Smooth muscle cell of bladder (primary cell): ENCODE data around the gene C11orf24. TPM values are rescaled to one million over a fixed set of nuclear protein-coding genes. Genes with fewer than 3 reads are reported as not detected.

Experiments used
- total RNA-seq: library from RNA; depleted of rRNA; stranded (reverse); fragments of >200 nt; gene quantifications from 2 replicates; pipeline ENCODE4 v1.2.3, GENCODE V29; 2014

Gene C11orf24
- 19.3 and 24.4 TPM in 2 replicates for total RNA-seq

GRCh38 chr11:68271781-68272608, at the start of gene C11orf24:
Gene C11orf24 (minus strand): TSS chr11:68271973. CDS start chr11:68263767, 8,206 bp downstream.

DNA sequence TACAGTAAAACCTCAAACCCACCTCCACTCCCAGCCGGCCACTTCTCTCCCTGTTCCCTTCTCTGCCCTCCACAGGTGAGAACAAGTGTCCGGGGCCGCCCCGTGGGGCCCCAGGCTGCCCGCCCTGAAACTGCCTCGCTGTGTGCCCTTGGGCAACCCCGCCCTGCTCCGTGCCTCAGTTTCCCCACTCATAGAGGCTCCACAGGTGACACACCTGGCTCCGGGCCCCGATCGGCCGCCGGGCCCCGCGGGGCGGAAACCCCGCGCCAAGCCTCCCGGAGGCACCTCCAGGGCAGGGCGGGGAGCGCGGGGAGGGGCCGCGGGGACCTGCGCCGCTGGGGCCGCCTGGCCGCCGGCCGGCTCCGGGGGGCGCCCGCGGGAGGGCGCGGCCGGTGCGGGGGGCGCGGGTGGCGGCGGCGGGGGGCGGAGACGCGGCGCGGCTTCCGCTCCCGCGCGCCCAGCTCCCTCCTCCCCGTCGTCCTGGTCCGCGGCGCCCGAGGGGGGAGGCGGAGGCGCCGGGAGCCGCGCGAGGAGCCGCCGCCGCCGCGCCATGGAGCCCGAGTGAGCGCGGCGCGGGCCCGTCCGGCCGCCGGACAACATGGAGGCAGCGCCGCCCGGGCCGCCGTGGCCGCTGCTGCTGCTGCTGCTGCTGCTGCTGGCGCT, 40.5 kb upstream of the C11orf24 start, which contains the start of gene LRP5:
Gene LRP5 (plus strand): TSS at position 475 of the 663 bp plus-strand sequence. CDS start 124 bp downstream, at position 599.

GRCh38 chr11:68213135-68213515, 58.6 kb downstream of the C11orf24 start, which contains the start of gene KMT5B:
Gene KMT5B (minus strand): TSS chr11:68213296. CDS start chr11:68190076, 23,220 bp downstream.

Other genes starting within 250 kb of the C11orf24 start
- gene NDUFS8, start 241.3 kb downstream of the C11orf24 start, total RNA-seq, result 99.7 and 100 TPM in 2 replicates
- 54.8 and 110 TPM in 2 replicates for gene TCIRG1, start 232.9 kb downstream of the C11orf24 start, total RNA-seq
- 9.0 and 12.5 TPM in 2 replicates for gene CHKA, start 150.6 kb downstream of the C11orf24 start, total RNA-seq
- gene KMT5B, start 58.7 kb downstream of the C11orf24 start, total RNA-seq, result 21.3 and 26.0 TPM in 2 replicates
- gene LRP5, start 40.6 kb upstream of the C11orf24 start, total RNA-seq, result 27.6 and 45.6 TPM in 2 replicates
- 99.6 and 105 TPM in 2 replicates for gene PPP6R3, start 188.8 kb upstream of the C11orf24 start, total RNA-seq